Gastroesophageal sphincter (tissue), 4 donors: ENCODE data around the gene EMP1. TPM values are rescaled to one million over a fixed set of nuclear protein-coding genes. Genes with fewer than 3 reads are reported as not detected.

ENCODE experiments used
- ATAC-seq: fragments of 150-250 bp; one replicate; pipeline ENCODE4 v1.9.1; 2016; ENCODE audit warnings: mild to moderate bottlenecking, moderate library complexity
- H3K27ac ChIP-seq, 4 donors: fragments of 200-600 bp; sonication (generic) in 3 of 4; 1 replicate in 3 of 4; 2 replicates in 1 of 4; pipeline ENCODE4 v1.5.1; 2016 to 2019
- H3K27me3 ChIP-seq: fragments of 200-600 bp; sonication (generic); one replicate; pipeline ENCODE4 v1.5.1; 2019
- H3K36me3 ChIP-seq, 2 donors: fragments of 200-600 bp; sonication (generic); one replicate each; pipeline ENCODE4 v1.5.1; 2019; ENCODE audit warnings: control low read depth in 1 of 2
- H3K4me1 ChIP-seq, 3 donors: fragments of 200-600 bp; sonication (generic); 1 replicate in 2 of 3; 2 replicates in 1 of 3; pipeline ENCODE4 v1.5.1; 2016 to 2019; ENCODE audit warnings: control low read depth in 2 of 3
- H3K4me3 ChIP-seq, 2 donors: fragments of 200-600 bp; sonication (generic); one replicate each; pipeline ENCODE4 v1.5.1; 2019; ENCODE audit warnings: mild to moderate bottlenecking in 1 of 2, moderate library complexity in 1 of 2
- H3K9me3 ChIP-seq, 3 donors: fragments of 200-600 bp; sonication (generic); one replicate each; pipeline ENCODE4 v1.5.1; 2017 to 2019; ENCODE audit warnings: control low read depth in 2 of 3
- CTCF ChIP-seq, 4 experiments: fragments of 200-600 bp in 2 of 4; fragments of 450-650 bp in 2 of 4; sonication (generic) in 1 of 4; IDR thresholded peaks; one replicate each; pipeline ENCODE4 v1.5.1; 2017 to 2019; ENCODE audit warnings: antibody characterized with exemption in 4 of 4, mild to moderate bottlenecking in 2 of 4, moderate library complexity in 2 of 4
- EP300 ChIP-seq: sonication (generic); formaldehyde crosslinking; IDR thresholded peaks from one replicate; pipeline ENCODE4 v1.6.1; 2017; ENCODE audit warnings: antibody characterized with exemption, mild to moderate bottlenecking
- POLR2A ChIP-seq, 2 donors: fragments of 450-650 bp; IDR thresholded peaks; one replicate each; pipeline ENCODE4 v1.6.1; 2017; ENCODE audit warnings: antibody characterized with exemption in 2 of 2, mild to moderate bottlenecking in 2 of 2, moderate library complexity in 1 of 2
- POLR2AphosphoS5 ChIP-seq: sonication (generic); formaldehyde crosslinking; IDR thresholded peaks from one replicate; pipeline ENCODE4 v1.6.1; 2017; ENCODE audit warnings: antibody characterized with exemption
- WGBS, 2 donors: methylation state at CpG; one replicate each; pipeline ENCODE4 v1.1.5; 2018; ENCODE audit warnings: low coverage in 1 of 2; 5-methylcytosine and 5-hydroxymethylcytosine counted together
- total RNA-seq, 4 donors: library from RNA; depleted of rRNA; stranded (reverse); fragments of >200 nt; gene quantifications; one replicate each; pipeline ENCODE4 v1.1.0, GENCODE V29; 2016

EMP1 gene, protein sequence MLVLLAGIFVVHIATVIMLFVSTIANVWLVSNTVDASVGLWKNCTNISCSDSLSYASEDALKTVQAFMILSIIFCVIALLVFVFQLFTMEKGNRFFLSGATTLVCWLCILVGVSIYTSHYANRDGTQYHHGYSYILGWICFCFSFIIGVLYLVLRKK
- total RNA-seq = 100 to 1,000 TPM in 3 of 4 donors, 10 to 100 TPM in 1; 50.0 to 482 (median 331) TPM

GRCh38 chr12:13196130-13196921 is at the start of gene EMP1:
TSS of gene EMP1 (plus strand) at chr12:13196726. CDS start at chr12:13211511, 14,785 bp downstream.
- no peaks in the 10 kb centered on the region for H3K9me3 ChIP-seq
- WGBS, 2 donors = 6 to 10% methylated on average over 6 to 10 of the region's 11 CpGs
- peaks cover 0 to 57% (median 15%) of the 10 kb centered on the region in 3 donors for H3K4me1 ChIP-seq
- TF ChIP-seq CTCF (IDR thresholded peaks at IDR 0.05) (no peak), POLR2AphosphoS5 (peak; percentile 94), POLR2A (IDR thresholded peaks at IDR 0.05) (peak; percentile 85 to 89), EP300 (no peak)
- peaks cover 2% of the 10 kb centered on the region for H3K27me3 ChIP-seq
- no peaks in the 10 kb centered on the region for H3K36me3 ChIP-seq
- peak within 1 kb of the TSS; percentile 56 to 70 for H3K4me3 ChIP-seq
- peak within 1 kb of the TSS; percentile 85 to 92 (median 85) for H3K27ac ChIP-seq
- peak; percentile 89 for ATAC-seq

GRCh38 chr12:13147688-13148484 is 48.6 kb upstream of the EMP1 start:
- WGBS, 2 donors = 59 to 65% methylated on average over 10 to 12 of the region's 12 CpGs
- peak; percentile 54 for ATAC-seq

DNA sequence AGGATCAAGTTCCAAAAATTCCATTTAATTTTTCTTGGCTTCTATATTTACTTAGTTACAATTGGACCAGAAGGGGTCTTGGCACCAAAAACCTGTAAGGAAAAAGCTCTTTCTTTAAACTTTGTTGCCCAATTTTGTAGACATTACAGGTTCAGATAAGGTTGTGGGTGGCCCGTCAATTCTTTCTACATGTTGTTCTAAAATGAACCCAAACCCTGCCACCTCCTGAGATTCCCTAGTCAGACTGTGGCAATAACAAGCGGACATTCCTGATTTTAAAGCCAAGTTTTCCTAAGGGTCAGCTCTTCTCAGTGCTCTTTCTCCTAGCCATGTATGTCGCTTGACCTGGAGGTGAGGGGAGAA is 48.1 kb upstream of the EMP1 start:
- WGBS, 2 donors = 54 to 87% methylated on average over 3 of the region's 3 CpGs
- no peak overlapping the region for H3K4me3 ChIP-seq
- TF ChIP-seq CTCF (IDR thresholded peaks at IDR 0.05) = no peak
- TF ChIP-seq POLR2A (IDR thresholded peaks at IDR 0.05) = no peak
- no peak for TF ChIP-seq EP300
- TF ChIP-seq POLR2AphosphoS5 = peak; percentile 30
- peaks cover 0 to 4% (median 0%) of the 10 kb centered on the region in 3 donors for H3K9me3 ChIP-seq
- H3K4me1 ChIP-seq = peaks cover 0 to 37% (median 5%) of the 10 kb centered on the region in 3 donors
- H3K27me3 ChIP-seq = no peaks in the 10 kb centered on the region
- H3K36me3 ChIP-seq = no peaks in the 10 kb centered on the region
- H3K27ac ChIP-seq = peak overlapping the region in 3 of 4 donors; percentile 55 to 71 (median 60)
- peak; percentile 44 for ATAC-seq

More at GRCh38 chr12:13147688-13148484, 48.6 kb upstream of the EMP1 start:
- Histone ChIP-seq H3K4me1 (peaks cover 0 to 31% (median 5%) of the 10 kb centered on the region in 3 donors), H3K27ac (peak overlapping the region in 3 of 4 donors; percentile 44 to 71 (median 60)), H3K4me3 (no peak overlapping the region), H3K27me3 (no peaks in the 10 kb centered on the region), H3K36me3 (no peaks in the 10 kb centered on the region), H3K9me3 (peaks cover 0 to 4% (median 0%) of the 10 kb centered on the region in 3 donors)
- TF ChIP-seq POLR2A (IDR thresholded peaks at IDR 0.05) (no peak), CTCF (IDR thresholded peaks at IDR 0.05) (no peak), EP300 (no peak), POLR2AphosphoS5 (no peak)

DNA sequence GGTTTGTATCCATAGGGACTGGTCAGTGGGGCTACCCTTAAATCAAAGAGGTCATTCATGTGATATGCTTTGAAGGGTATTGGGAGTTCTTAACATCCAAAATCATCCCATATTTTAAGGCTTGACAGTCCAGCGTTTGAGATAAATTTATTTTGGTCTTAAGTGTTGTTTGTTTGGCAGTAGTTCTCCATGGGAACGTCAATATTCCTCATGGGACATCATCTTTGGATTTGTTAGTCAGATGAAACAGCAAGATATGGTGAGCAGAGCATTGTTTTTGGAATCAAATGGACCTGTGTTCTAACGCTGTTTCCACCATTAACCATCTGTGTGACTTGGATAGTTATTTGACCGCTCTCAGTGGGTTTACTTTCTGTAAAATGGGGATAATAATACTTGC is 47.1 kb upstream of the EMP1 start:
- H3K4me3 ChIP-seq = no peak overlapping the region
- H3K27ac ChIP-seq = peak overlapping the region in 3 of 4 donors; percentile 55 to 71 (median 60)
- H3K36me3 ChIP-seq = no peaks in the 10 kb centered on the region
- peaks cover 0 to 4% (median 0%) of the 10 kb centered on the region in 3 donors for H3K9me3 ChIP-seq
- TF ChIP-seq POLR2AphosphoS5 = no peak
- no peak for TF ChIP-seq POLR2A (IDR thresholded peaks at IDR 0.05)
- no peak for TF ChIP-seq EP300
- no peak for TF ChIP-seq CTCF (IDR thresholded peaks at IDR 0.05)
- H3K27me3 ChIP-seq = no peaks in the 10 kb centered on the region
- no peak for ATAC-seq
- WGBS, 2 donors = 55 to 73% methylated on average over 4 of the region's 4 CpGs
- peaks cover 0 to 47% (median 5%) of the 10 kb centered on the region in 3 donors for H3K4me1 ChIP-seq
